CD14-positive monocyte (primary cell): Measurements from ENCODE around the gene RHOT2. TPM values are rescaled to one million over a fixed set of nuclear protein-coding genes. Genes with fewer than 3 reads are reported as not detected.
A peak's percentile ranks its signal among the peaks of the same experiment; 100 is the strongest.
"Not testable (repeated sequence)": the region's sequence is repeated elsewhere in the genome, so short reads cannot be mapped to it uniquely, and the experiment has no call there.

Experiments
- DNase-seq, 3 donors: peaks; one replicate each; pipeline ENCODE4 v3.0.0-alpha.2; 2011 to 2022
- H2AFZ ChIP-seq: 2 replicates; pipeline ENCODE4 v1.6.0; 2012; ENCODE audit warnings: mild to moderate bottlenecking, low read depth, low read length, inconsistent platforms; ENCODE audit not compliant: insufficient read depth, poor library complexity, severe bottlenecking
- H3K27ac ChIP-seq, 2 donors: 1 replicate in 1 of 2; 2 replicates in 1 of 2; pipeline ENCODE4 v1.5.1; 2012 to 2013; ENCODE audit warnings: low read length in 2 of 2, control low read depth in 1 of 2, inconsistent platforms in 1 of 2, low read depth in 1 of 2, mild to moderate bottlenecking in 1 of 2
- H3K27me3 ChIP-seq, 2 donors: one replicate each; pipeline versions ENCODE4 v1.6.0 to v1.6.1; 2011 to 2013; ENCODE audit warnings: low read length in 2 of 2; ENCODE audit not compliant: control insufficient read depth in 2 of 2, insufficient read depth in 2 of 2
- H3K36me3 ChIP-seq, 2 donors: replicated peaks in 1 of 2; 1 replicate in 1 of 2; 2 replicates in 1 of 2; pipeline versions ENCODE4 v1.5.1 to v1.6.1; 2012 to 2013; ENCODE audit warnings: low read length in 2 of 2, control low read depth in 1 of 2, inconsistent platforms in 1 of 2, mild to moderate bottlenecking in 1 of 2; ENCODE audit not compliant: insufficient read depth in 2 of 2, control insufficient read depth in 1 of 2
- H3K4me1 ChIP-seq, 2 donors: 1 replicate in 1 of 2; 2 replicates in 1 of 2; pipeline versions ENCODE4 v1.5.1 to v1.6.1; 2012 to 2013; ENCODE audit warnings: low read length in 2 of 2, control low read depth in 1 of 2, inconsistent platforms in 1 of 2, mild to moderate bottlenecking in 1 of 2, moderate library complexity in 1 of 2; ENCODE audit not compliant: insufficient read depth in 2 of 2, control insufficient read depth in 1 of 2
- H3K4me2 ChIP-seq: replicated peaks from 2 replicates; pipeline ENCODE3; 2012; ENCODE audit warnings: low read length, moderate library complexity, mild to moderate bottlenecking; ENCODE audit not compliant: poor library complexity, severe bottlenecking; ENCODE audit errors: extremely low read depth
- H3K4me3 ChIP-seq, 3 experiments: fragments of 200-600 bp in 1 of 3; sonication (generic) in 1 of 3; replicated peaks in 1 of 3; 1 replicate in 2 of 3; 2 replicates in 1 of 3; pipeline ENCODE4 v1.5.1; 2011 to 2013; ENCODE audit warnings: low read length in 3 of 3, mild to moderate bottlenecking in 3 of 3, control low read depth in 2 of 3, low read depth in 2 of 3, inconsistent platforms in 1 of 3, moderate library complexity in 1 of 3
- H3K79me2 ChIP-seq: 2 replicates; pipeline ENCODE4 v1.6.0; 2012; ENCODE audit warnings: mild to moderate bottlenecking, control low read depth, inconsistent platforms, low read length, moderate library complexity; ENCODE audit not compliant: insufficient read depth
- H3K9ac ChIP-seq: 2 replicates; pipeline ENCODE4 v1.6.0; 2017; ENCODE audit warnings: low read length, mild to moderate bottlenecking; ENCODE audit not compliant: insufficient read depth, poor library complexity, severe bottlenecking
- H3K9me3 ChIP-seq, 2 donors: replicated peaks in 1 of 2; 1 replicate in 1 of 2; 2 replicates in 1 of 2; pipeline versions ENCODE4 v1.5.1 to v1.6.1; 2012 to 2013; ENCODE audit warnings: low read length in 2 of 2, control low read depth in 1 of 2; ENCODE audit not compliant: control insufficient read depth in 1 of 2, insufficient read depth in 1 of 2
- H4K20me1 ChIP-seq: 2 replicates; pipeline ENCODE4 v1.6.0; 2012; ENCODE audit warnings: mild to moderate bottlenecking, low read length, control low read depth, moderate library complexity; ENCODE audit not compliant: insufficient read depth
- H3K27ac Mint-ChIP-seq, 7 donors: one replicate each; pipeline ENCODE4 v1.8.0; 2020; ENCODE audit warnings: mild to moderate bottlenecking in 7 of 7, mixed read lengths in 7 of 7, moderate library complexity in 6 of 7, inconsistent platforms in 2 of 7
- H3K27me3 Mint-ChIP-seq, 3 donors: one replicate each; pipeline ENCODE4 v1.8.0; 2021 to 2022; ENCODE audit warnings: low read depth in 3 of 3, mild to moderate bottlenecking in 3 of 3, mixed read lengths in 3 of 3, moderate library complexity in 3 of 3, inconsistent platforms in 1 of 3
- H3K36me3 Mint-ChIP-seq, 2 donors: one replicate each; pipeline ENCODE4 v1.8.0; 2020; ENCODE audit warnings: mixed read lengths in 2 of 2, inconsistent platforms in 1 of 2, mild to moderate bottlenecking in 1 of 2
- H3K4me1 Mint-ChIP-seq: one replicate; pipeline ENCODE4 v1.8.0; 2020; ENCODE audit warnings: mild to moderate bottlenecking, mixed read lengths
- H3K4me3 Mint-ChIP-seq, 2 donors: one replicate each; pipeline ENCODE4 v1.8.0; 2020; ENCODE audit warnings: mild to moderate bottlenecking in 2 of 2, mixed read lengths in 2 of 2, moderate library complexity in 1 of 2
- H3K9me3 Mint-ChIP-seq, 7 donors: one replicate each; pipeline ENCODE4 v1.8.0; 2020 to 2022; ENCODE audit warnings: mixed read lengths in 7 of 7, mild to moderate bottlenecking in 6 of 7, moderate library complexity in 6 of 7, inconsistent platforms in 2 of 7
- WGBS: methylation state at CpG from one replicate; pipeline ENCODE4 v1.1.5; 2013; ENCODE audit warnings: missing lambda C conversion rate; ENCODE audit not compliant: insufficient coverage; 5-methylcytosine and 5-hydroxymethylcytosine counted together
- intact Hi-C, 2 donors: fragments of 100-400 bp; cut with micrococcal nuclease; formaldehyde crosslinking; loops; one replicate each; pipeline versions ENCODE4 v1.15.0 to v1.15.1; 2023
- polyA plus RNA-seq, 3 donors: library from polyadenylated mRNA; depleted of rRNA in 1 of 3; unstranded in 2 of 3; stranded (reverse) in 1 of 3; fragments of 300-500 nt in 2 of 3; fragments of >200 nt in 1 of 3; fragmentation: Illumina TruSeq in 2 of 3; gene quantifications; 1 replicate in 2 of 3; 2 replicates in 1 of 3; pipeline ENCODE4 v1.2.3, GENCODE V29; 2012 to 2021
- TF ChIP-seq, protein P1 (sequence below): fragments of 200-600 bp; IDR thresholded peaks from one replicate; pipeline ENCODE4 v1.8.0; 2022; ENCODE audit warnings: antibody characterized with exemption, mild to moderate bottlenecking

Gene RHOT2
- polyA plus RNA-seq, 3 donors, result 25.4 to 276 (median 26.3) TPM

DNA sequence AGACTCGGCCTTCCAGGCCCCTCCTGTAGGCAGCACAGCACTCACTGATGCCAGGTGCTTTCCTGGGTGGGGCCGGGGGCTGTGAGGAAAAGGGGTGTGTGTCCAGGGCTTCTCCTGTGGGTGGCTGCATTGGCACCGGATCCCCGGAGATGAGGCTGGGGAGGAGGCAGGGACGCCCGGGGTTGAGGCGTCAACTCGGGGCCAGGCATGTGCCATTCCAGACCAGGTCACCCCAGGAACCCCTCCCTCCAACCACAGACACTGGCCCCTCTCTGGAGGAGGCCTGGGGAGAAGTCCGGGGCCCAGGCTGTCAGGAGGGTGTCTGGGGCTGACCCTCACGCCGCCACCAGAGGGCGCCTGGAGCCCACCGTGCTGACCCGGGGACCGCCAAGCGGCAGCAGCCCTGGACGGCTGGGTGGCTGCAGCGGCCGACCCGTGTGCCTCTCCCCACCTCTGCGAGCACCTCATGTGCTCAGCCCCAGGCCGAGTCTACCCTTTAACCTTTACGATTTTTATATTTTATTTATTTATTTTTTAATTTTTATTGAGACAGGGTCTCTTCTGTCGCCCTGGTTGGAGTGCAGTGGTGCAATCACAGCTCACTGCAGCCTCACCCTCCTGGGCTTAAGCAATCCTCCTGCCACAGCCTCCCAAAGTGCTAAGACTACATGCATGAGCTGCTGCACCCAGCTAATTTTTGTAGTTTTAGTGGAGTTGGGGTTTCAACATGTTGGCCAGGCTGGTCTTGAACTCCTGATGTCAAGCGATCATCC lies 43.8 kb downstream of the RHOT2 start:
- H3K4me1 Mint-ChIP-seq, result peaks cover 8% of the 10 kb centered on the region
- Histone ChIP-seq H3K9me3 (peaks cover 4 to 9% of the 10 kb centered on the region in 2 donors), H3K79me2 (no peaks in the 10 kb centered on the region), H3K36me3 (no peaks in the 10 kb centered on the region), H3K4me1 (peaks cover 12 to 22% of the 10 kb centered on the region in 2 donors), H3K9ac (no peak overlapping the region), H3K4me3 (no peak overlapping the region), H2AFZ (no peak overlapping the region), H3K27ac (no peak overlapping the region), H3K4me2 (no peak overlapping the region), H4K20me1 (no peaks in the 10 kb centered on the region), H3K27me3 (peaks cover 13 to 67% of the 10 kb centered on the region in 2 donors)
- H3K27me3 Mint-ChIP-seq, result peaks cover 43 to 74% (median 66%) of the 10 kb centered on the region in 3 donors
- intact Hi-C loops, result loop anchor here (1.0 to 2.0 kb wide), 2 partner anchors 73 to 74 kb away; no protein-coding TSS in a partner anchor
- H3K36me3 Mint-ChIP-seq, result peaks cover 0 to 3% of the 10 kb centered on the region in 2 donors
- H3K4me3 Mint-ChIP-seq, result no peak overlapping the region
- TF ChIP-seq, protein P1, sequence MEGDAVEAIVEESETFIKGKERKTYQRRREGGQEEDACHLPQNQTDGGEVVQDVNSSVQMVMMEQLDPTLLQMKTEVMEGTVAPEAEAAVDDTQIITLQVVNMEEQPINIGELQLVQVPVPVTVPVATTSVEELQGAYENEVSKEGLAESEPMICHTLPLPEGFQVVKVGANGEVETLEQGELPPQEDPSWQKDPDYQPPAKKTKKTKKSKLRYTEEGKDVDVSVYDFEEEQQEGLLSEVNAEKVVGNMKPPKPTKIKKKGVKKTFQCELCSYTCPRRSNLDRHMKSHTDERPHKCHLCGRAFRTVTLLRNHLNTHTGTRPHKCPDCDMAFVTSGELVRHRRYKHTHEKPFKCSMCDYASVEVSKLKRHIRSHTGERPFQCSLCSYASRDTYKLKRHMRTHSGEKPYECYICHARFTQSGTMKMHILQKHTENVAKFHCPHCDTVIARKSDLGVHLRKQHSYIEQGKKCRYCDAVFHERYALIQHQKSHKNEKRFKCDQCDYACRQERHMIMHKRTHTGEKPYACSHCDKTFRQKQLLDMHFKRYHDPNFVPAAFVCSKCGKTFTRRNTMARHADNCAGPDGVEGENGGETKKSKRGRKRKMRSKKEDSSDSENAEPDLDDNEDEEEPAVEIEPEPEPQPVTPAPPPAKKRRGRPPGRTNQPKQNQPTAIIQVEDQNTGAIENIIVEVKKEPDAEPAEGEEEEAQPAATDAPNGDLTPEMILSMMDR, result peak; percentile 95
- H3K9me3 Mint-ChIP-seq, result peaks cover 0 to 7% (median 0%) of the 10 kb centered on the region in 7 donors
- WGBS, result 3% methylated on average over 11 of the region's 25 CpGs
- no peak overlapping the region for H3K27ac Mint-ChIP-seq
- DNase-seq, result peak; percentile 67 to 79 (median 71)

DNA sequence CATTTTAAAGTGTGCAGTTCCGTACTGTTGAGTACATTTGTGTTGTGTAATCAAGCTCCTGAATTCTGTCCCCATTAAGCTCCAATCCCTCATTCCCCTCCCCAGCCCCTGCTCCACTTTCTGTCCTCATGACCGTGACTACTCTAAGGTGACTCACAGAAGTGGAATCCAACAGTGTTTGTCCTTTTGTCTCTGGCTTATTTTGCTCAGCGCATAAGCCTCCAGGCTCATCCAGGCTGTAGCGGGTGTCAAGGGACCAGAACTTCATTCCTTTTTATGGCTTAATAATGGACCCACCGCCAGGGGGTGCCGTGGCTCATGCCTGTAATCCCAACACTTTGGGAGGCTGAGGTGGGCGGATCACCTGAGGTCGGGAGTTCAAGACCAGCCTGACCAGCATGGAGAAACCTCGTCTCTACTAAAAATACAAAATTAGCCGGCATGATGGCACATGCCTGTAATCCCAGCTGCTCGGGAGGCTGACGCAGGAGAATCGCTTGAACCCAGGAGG lies 44.9 kb downstream of the RHOT2 start:
- intact Hi-C loops, H3K4me3 ChIP-seq, H3K9me3 Mint-ChIP-seq, H3K4me1 Mint-ChIP-seq, H3K79me2 ChIP-seq, H3K36me3 ChIP-seq, H3K9ac ChIP-seq, H3K4me2 ChIP-seq, H4K20me1 ChIP-seq, H2AFZ ChIP-seq, H3K9me3 ChIP-seq, H3K36me3 Mint-ChIP-seq, H3K27ac ChIP-seq: not testable (repeated sequence)
- Mint-ChIP-seq H3K27ac (peak overlapping the region in 1 of 7 donors; percentile 33), H3K4me3 (peak overlapping the region in 1 of 2 donors; percentile 66), H3K27me3 (peaks cover 44 to 75% (median 61%) of the 10 kb centered on the region in 3 donors)
- WGBS, result 32% methylated on average over 7 of the region's 13 CpGs
- peak; percentile 27 to 51 (median 30) for DNase-seq
- TF ChIP-seq, protein P1, result peak; percentile 41
- Histone ChIP-seq H3K4me1 (peaks cover 12 to 22% of the 10 kb centered on the region in 2 donors), H3K27me3 (peaks cover 11 to 69% of the 10 kb centered on the region in 2 donors)
